NCI-H748 treated with DMSO at 0.1 percent for 48 hours (cell line): ENCODE results near the gene PHYH.
"Not testable (repeated sequence)": the region's sequence is repeated elsewhere in the genome, so short reads cannot be mapped to it uniquely, and the experiment has no call there.

Source experiments
- DNase-seq: peaks from one replicate; lab custom pipeline; 2025; lab: John Stamatoyannopoulos, UW

PHYH gene

GRCh38 chr10:13321576-13321975, 21.7 kb upstream of the PHYH start:
- DNase-seq = no peak

GRCh38 chr10:13319166-13319565, 19.3 kb upstream of the PHYH start:
- DNase-seq = no peak

GRCh38 chr10:13317474-13317873, 17.6 kb upstream of the PHYH start:
- DNase-seq = no peak

- DNase-seq = no peak
These were observed 16.9 kb upstream of the PHYH start for GRCh38 chr10:13316635-13317311.

GRCh38 chr10:13315361-13315760, 15.5 kb upstream of the PHYH start:
- no peak for DNase-seq

GRCh38 chr10:13311177-13311575, 11.3 kb upstream of the PHYH start:
- no peak for DNase-seq

- DNase-seq = no peak
These were observed 10.8 kb upstream of the PHYH start for GRCh38 chr10:13310518-13311176.

- DNase-seq = no peak
These were observed 9.9 kb upstream of the PHYH start for GRCh38 chr10:13309792-13310191.

GRCh38 chr10:13308096-13308495, 8.2 kb upstream of the PHYH start:
- DNase-seq = no peak

GRCh38 chr10:13306103-13306502, 6.2 kb upstream of the PHYH start:
- DNase-seq = no peak

- no peak for DNase-seq
These were observed 3.1 kb upstream of the PHYH start for GRCh38 chr10:13302821-13303555.

- DNase-seq = no peak
These were observed 972 bp downstream of the PHYH start for GRCh38 chr10:13298748-13299436.

- DNase-seq = no peak
These were observed 3.4 kb downstream of the PHYH start for GRCh38 chr10:13296476-13296875.

- DNase-seq = no peak
These were observed 5.1 kb downstream of the PHYH start for GRCh38 chr10:13294784-13295183.

GRCh38 chr10:13291821-13292773, 7.8 kb downstream of the PHYH start:
- DNase-seq = no peak

- no peak for DNase-seq
These were observed 8.8 kb downstream of the PHYH start for GRCh38 chr10:13291061-13291460.

GRCh38 chr10:13284050-13284449, 15.8 kb downstream of the PHYH start:
- DNase-seq = no peak

- not testable (repeated sequence) for DNase-seq
These were observed 17.5 kb downstream of the PHYH start for GRCh38 chr10:13282348-13282747.

- DNase-seq = no peak
These were observed 23.0 kb downstream of the PHYH start for GRCh38 chr10:13276749-13277365.

- DNase-seq = not testable (repeated sequence)
These were observed 23.7 kb downstream of the PHYH start for GRCh38 chr10:13276146-13276545.

- no peak for DNase-seq
These were observed 27.7 kb downstream of the PHYH start for GRCh38 chr10:13272164-13272571.
